GM18907 (cell line): ENCODE data around the gene UNC80.
"Not testable (repeated sequence)": the region's sequence is repeated elsewhere in the genome, so short reads cannot be mapped to it uniquely, and the experiment has no call there.

Source experiments
- ATAC-seq: cut with Tn5 transposase; IDR thresholded peaks from one replicate; pipeline ENCODE4 v1.9.1; 2021; ENCODE audit warnings: mild to moderate bottlenecking, moderate library complexity; ENCODE audit not compliant: unreplicated experiment

The UNC80 gene, protein sequence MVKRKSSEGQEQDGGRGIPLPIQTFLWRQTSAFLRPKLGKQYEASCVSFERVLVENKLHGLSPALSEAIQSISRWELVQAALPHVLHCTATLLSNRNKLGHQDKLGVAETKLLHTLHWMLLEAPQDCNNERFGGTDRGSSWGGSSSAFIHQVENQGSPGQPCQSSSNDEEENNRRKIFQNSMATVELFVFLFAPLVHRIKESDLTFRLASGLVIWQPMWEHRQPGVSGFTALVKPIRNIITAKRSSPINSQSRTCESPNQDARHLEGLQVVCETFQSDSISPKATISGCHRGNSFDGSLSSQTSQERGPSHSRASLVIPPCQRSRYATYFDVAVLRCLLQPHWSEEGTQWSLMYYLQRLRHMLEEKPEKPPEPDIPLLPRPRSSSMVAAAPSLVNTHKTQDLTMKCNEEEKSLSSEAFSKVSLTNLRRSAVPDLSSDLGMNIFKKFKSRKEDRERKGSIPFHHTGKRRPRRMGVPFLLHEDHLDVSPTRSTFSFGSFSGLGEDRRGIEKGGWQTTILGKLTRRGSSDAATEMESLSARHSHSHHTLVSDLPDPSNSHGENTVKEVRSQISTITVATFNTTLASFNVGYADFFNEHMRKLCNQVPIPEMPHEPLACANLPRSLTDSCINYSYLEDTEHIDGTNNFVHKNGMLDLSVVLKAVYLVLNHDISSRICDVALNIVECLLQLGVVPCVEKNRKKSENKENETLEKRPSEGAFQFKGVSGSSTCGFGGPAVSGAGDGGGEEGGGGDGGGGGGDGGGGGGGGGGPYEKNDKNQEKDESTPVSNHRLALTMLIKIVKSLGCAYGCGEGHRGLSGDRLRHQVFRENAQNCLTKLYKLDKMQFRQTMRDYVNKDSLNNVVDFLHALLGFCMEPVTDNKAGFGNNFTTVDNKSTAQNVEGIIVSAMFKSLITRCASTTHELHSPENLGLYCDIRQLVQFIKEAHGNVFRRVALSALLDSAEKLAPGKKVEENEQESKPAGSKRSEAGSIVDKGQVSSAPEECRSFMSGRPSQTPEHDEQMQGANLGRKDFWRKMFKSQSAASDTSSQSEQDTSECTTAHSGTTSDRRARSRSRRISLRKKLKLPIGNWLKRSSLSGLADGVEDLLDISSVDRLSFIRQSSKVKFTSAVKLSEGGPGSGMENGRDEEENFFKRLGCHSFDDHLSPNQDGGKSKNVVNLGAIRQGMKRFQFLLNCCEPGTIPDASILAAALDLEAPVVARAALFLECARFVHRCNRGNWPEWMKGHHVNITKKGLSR (N-terminal part only)

DNA sequence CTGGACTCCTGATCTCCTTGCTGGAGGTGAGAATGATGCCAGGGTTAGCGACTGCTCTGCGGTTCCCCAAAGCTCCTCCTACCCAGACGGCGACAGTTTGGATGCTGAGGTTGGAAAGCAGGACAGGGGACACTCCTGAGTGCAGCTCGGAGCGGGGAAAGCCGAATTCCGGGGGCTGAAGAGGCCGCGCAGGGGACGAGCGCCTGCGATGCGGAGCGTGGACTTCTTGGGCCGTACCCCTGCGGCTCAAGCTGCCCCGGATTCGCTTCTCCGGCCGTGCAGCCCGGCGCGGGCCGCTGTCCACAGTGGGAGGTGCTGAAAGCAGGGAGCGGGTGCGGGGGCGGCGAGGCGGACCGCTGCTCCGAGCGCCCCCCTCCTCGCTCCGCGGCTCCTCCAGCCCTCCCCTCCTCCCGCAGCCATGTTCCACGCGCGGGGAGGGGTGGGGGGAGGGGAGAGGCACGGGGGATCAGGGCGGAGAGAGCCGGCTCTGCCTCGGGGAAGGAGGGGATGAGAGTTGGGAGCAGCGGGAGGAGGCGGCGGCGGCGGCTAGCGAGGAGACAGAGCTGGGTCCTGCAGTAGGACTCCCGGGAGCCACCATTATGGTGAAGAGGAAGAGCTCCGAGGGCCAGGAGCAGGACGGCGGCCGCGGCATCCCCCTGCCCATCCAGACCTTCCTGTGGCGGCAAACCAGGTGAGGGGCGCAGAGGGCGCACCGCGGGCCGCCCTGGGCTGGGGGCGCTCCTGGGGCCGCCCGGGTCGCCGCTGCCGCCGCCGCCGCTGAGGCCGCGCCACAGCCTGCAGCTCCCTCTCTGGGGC, at the start of gene UNC80:
Gene UNC80 (plus strand): TSS at position 359 of the 816 bp plus-strand sequence. CDS start 241 bp downstream, at position 600.
- no peak for ATAC-seq

DNA sequence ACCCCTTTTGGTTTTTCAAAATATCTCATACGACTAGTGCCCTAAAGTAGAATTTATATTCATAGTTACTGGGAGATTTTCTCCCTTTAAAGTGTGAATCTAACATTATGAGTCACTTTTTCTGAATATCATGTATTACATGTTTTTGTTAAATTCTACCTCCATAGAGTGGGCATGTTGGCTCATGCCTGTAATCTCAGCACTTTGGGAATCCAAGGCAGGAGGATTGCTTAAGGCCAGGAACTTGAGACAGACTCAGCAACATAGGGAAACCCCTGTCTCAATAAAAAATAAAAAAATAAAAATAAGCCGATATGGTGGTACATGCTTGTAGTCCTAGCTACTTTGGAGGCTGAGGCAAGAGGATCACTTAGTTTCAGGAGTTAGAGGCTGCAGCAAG, 45.3 kb upstream of the UNC80 start:
- ATAC-seq, result no peak

DNA sequence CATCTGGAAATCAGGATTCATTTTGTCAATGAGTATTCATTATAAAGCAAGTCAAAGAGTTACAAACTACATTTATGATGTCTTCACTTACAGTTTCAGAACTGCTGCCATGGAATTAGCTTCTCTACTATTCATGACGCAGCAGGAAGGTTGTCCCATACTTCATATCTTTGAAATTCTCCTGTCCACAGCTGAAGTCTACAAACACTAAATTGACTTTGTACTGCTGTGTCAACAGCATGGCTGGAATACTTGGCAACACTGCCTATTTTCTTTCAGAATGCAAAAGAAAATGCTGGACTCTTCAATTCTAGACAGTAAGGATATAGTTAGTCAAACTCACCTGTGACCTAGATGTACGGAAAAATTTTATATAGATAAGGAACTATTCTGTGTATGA, 44.6 kb upstream of the UNC80 start:
- no peak for ATAC-seq

DNA sequence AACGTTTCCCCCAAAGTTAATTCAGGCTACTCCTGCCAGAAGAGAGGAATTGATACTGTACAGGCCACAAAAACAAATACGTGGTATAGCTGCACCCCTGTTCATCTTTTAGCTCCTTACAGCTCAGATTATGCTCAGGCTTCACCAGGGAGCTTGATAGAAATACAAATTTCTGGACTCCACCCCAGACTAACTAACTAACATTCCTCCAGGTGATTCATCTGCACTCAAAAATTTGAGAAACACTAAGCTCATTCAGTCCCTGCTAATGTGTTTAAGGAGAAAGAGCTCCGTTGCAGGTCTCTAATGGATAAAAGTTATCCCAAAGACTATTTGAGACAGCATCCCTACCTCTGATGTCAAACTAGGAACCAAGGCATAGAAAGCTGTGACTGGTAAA, 36.8 kb upstream of the UNC80 start:
- no peak for ATAC-seq

DNA sequence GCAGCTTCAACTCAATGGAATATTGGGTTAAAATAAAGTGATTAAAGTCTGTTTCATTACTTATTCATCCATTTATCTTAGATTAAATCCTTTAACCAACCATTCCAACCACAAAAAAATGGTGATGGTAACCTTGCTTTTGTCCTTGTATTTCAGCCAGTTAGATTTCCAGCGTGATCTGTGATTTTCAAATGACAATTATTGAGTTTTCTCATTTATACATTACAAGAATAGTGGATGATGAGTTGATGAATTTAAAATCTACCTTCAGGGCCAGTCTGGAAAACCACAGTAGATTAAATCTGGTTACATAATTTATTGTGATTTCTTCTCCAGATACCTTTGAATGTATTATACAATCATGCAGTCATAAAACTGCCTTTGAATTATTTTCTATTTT, 29.7 kb upstream of the UNC80 start:
- no peak for ATAC-seq

DNA sequence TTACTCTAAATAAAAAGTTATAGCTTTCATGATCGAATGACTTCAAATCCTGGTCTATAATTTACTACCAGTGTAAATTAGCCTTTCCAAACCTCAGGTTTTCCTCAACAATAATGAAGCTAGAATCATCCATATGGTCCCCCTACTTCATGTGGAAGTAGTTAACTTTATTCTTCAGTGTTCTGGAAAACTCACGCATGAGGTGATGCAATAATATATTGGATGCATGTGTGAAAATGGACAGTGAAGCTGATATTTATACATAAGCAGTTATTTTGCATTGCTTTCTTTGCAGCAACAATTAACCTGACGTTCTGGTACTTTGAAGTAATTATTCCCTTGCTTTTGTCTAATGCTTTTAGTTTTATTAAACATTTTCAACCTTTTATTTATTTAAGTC, 18.6 kb upstream of the UNC80 start:
- ATAC-seq, result no peak

DNA sequence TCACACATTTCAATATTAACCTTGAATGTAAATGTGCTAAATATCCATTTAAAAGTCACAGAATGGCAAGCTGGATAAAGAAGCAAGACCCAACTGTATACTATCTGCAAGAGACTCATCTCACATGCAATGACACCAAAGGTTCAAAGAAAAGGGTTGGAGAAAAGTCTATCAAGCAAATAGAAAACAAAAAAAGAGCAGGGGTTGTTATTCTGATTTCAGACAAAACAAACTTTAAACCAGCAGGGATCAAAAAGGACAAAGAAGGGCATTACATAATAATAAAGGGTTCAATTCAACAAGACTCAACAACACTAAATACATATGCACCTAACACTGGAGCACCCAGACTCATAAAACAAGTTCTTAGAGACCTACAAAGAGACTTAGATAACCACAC, 14.5 kb upstream of the UNC80 start:
- no peak for ATAC-seq

DNA sequence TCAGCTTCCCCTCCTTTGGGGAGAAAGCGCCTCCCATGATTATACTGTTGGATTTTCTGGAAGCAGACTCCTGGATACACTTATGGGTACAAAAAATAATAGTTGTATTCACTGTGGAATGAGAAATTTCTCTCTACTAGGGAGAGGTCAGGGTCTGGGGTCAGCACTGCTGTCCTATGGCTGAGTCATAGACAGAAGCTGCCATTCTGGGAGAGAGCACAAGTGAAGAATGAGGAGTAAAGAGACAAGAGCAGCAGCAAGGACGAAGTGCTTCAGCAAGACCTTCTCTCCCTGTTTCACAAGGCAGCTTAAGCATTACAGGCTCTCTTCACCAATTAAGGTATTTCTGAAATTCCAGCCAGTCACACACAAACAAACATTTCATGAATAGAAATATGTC, 10.1 kb upstream of the UNC80 start:
- no peak for ATAC-seq

DNA sequence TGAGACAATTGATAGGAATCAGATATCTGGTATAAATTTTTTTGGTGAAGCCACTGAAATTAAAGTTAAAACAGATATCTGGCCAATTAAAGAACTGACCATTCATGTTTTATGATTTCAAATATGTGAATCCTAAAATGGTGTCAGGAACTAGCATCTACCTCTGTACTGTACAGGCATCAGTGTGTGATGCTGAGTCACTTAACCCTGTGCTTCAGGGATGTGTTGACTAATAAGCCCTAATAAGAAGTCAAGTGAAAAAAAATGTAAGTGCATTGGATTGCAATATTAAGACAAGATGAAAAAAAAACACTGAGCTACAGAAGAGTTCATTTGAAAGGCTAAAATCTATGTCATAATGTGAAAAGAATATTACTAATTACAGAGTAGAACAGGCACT, 9.1 kb upstream of the UNC80 start:
- no peak for ATAC-seq

DNA sequence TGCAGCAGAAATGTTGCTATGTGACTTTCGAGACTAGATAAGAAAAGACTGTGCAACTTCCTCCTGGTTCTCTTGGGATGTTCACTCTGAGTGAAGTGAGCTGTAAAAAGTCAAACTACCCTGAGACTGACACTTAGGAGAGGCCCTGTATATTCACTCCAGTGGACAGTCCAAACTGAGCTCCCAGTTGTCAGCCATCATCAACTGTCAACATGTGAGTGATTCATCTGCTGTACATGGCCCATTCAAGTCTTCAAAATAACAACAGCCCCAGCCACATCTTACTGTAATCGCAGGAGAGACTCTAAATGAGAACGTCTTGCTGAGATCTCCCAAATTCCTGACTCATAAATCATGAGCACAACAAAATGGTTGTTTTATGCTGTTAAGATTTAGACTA, 8.5 kb upstream of the UNC80 start:
- no peak for ATAC-seq

DNA sequence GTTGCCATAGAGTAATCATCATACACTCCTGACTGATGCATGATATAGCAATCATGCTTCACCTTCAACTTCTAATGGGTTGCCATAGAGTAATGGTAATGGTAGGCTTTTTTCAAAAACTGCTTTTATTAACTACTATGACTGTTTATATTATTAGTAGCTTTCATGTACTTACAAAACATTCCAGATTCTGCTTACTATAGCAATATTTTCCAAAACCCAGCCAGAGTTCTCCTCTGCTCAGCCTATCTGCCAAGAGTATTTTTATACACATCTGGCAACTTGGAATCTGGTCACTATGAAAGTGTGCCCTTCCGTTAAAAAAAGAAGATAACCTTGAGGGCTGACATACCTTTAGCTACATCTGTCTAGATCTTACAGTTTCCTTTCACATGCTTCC, 5.0 kb upstream of the UNC80 start:
- ATAC-seq, result no peak

DNA sequence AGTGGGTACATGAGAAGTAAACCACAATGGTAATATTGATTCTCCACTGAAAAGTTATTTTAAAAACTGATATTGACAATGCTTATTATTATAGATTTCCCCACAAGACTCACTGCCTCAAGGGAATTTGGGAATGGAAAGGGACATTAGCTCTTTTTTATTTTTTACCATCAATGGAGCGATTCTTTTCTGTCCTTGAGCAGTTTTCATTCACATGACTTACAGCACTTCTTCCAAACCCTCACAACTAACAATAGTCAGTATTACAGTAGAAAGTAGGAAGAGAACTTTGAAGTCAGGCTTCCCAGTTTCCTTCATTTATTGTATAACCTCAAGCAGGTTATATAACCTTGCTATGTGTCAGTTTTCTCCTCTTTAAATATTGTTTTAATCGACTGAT, 4.3 kb upstream of the UNC80 start:
- ATAC-seq, result no peak

DNA sequence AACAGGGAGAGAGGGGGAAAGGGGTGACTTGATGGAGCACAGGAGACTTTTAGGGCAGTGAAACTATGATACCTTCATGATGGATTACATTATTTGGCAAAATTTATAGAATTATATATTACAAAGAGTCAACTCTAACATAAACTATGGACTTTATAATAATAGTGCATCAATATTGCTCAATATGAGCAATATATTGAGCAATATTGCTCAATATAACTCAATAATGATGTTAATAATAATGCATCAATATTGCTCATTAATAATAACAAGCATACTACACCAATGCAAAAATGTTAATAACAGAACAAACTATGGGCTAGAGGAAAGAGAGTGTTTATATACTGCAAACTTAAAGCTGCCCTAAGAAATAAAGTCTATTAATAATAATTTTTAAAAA, 3.1 kb upstream of the UNC80 start:
- ATAC-seq, result no peak

DNA sequence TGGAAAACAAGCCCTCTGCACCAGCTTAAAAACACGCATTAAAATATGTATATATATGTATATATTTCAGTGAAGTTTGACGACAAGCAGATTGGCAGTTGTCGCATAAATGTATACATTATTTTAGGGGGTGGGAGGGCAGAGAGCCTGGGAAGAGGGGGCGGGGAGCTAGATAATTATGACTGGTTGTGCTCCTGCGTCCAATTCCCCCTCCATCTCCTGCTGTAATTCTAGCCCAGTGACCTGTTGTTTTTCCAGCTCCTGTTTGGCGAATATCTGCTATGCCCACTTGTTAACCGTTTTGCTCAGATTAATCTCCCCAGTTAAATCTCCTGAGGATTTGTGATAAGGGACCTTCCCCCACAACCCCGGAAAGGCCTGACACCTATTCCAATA, 656 bp downstream of the UNC80 start:
- no peak for ATAC-seq

DNA sequence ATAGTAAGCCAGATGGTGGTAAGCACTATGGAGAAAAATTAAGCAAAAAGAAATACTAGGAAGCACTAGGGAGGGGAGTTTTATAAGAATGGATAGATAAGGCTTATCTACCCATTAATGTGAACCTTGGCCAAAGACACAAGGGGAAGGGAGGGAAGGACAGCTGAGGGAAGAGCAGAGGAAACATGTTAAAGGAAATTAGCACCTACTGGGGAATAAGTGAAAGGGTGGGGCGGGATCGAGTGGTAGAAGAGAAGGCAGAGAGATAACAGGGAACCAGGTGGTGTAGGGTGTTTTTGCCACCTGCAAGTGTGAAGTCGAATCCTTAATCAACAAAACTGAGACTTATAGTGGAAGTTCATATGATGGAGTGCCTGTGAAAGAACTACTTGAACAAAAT, 1.7 kb downstream of the UNC80 start:
- no peak for ATAC-seq

DNA sequence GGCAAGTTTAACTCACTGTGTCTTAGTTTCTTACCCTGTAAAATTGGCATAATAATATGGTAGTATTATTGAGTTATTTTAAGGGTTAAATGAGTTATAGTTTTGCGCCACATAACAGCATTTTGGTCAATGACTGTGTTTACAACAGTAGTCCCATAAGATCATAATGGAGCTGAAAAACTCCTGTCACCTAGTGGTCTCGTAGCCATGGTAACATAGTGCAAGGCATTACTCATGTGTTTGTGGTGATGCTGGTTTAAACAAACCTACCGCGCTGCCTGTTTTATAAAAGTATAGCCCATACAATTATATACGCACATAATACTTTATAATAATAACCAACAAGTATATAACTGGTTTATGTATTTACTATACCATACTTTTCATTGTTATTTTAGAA, 15.8 kb downstream of the UNC80 start:
- no peak for ATAC-seq

DNA sequence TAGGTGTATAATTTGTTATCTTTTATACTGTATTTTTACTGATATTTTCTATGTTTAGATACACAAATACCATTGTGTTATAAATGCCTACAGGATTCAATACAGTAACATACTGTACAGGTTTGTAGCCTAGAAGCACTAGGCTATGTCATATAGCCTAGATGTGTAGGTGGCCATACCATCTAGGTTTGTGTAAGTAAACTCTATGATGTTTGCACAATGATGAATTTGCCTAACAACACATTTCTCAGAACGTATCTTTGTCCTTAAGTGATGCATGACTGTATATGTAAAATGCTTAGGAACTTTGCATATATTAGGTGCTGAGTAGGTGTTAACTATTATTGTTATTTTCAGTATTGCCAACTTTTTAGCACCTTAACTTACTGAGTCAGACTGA, 17.3 kb downstream of the UNC80 start:
- ATAC-seq, result no peak

DNA sequence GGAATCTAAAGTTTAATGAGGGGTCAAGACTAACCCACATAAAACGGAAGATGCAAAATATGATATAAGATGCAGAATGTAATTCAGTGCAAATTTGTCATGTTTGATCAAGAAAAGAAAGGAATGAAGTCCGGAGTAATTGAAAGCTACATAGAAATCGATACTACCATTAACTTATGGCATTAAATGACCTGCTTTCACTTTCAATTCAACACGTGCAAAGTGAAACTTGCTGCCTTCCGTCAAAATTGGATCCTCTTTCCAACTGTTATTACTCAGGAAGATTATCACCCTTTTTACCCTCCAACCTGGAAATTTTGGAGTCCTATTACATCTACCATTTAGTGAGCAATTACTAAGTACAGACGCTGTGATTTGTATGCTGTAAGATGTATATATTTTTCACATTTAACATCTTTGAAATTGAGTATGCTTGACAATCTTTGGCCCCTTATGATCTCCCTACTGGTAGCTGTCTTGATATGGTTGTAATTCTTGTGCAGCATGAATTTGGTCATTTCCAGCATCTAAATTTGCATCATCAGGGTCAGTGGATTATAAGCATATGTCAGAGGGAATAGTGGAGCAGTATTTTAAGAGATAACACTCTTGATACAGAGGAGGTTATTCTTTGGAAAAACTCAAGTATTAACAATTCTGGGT, 18.6 kb downstream of the UNC80 start:
- ATAC-seq, result peak; percentile 74

DNA sequence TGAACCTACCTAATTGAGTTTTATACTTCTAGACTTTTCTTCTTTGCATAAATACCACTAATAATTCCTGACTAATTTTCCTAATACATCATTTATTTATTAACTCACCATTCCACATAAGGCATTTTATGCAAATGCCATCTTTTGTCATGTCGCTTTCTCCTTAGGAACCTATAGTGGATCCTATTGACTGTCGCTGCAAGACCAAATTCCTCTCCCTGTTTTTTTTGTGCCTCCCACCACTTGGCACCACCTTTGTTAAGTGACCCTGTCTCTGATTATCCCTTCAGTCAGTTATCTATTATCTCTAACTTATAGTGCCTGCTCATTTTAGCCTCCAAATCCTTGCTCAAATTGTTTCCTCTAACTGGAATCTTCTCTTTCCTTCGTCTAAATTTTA, 19.5 kb downstream of the UNC80 start:
- ATAC-seq, result no peak

DNA sequence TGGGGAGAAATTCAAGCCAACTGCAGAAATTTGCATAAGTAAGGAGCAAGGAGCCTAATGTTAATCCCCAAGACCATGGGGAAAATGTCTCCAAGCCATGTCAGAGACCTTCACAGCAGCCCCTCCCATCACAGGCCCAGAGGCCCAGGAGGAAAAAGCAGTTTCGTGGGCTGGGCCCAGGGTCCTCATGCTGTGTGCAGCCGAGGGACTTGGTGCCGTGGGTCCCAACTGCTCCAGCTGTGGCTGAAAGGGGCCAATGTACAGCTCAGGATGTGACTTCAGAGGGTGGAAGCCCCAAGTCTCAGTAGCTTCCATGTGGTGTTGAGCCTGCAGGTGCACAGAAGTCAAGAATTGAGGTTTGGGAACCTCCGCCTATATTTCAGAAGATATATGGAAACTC, 23.8 kb downstream of the UNC80 start:
- not testable (repeated sequence) for ATAC-seq
